Spleen (tissue), 11 donors: ENCODE data around the gene DGKA. TPM values are rescaled to one million over a fixed set of nuclear protein-coding genes. Genes with fewer than 3 reads are reported as not detected.
"Not testable (repeated sequence)": the region's sequence is repeated elsewhere in the genome, so short reads cannot be mapped to it uniquely, and the experiment has no call there.

Source experiments
- DNase-seq: peaks from one replicate; pipeline ENCODE4 v3.0.0-alpha.2; 2020
- H3K27ac ChIP-seq, 8 donors: fragments of 200-600 bp; sonication (generic) in 7 of 8; 1 replicate in 4 of 8; 2 replicates in 4 of 8; pipeline versions ENCODE4 v1.5.0 to v1.8.0; 2016 to 2021; ENCODE audit warnings: inconsistent platforms in 4 of 8, mild to moderate bottlenecking in 4 of 8, moderate library complexity in 1 of 8
- H3K27me3 ChIP-seq, 7 donors: fragments of 200-600 bp; sonication (generic) in 6 of 7; replicated peaks in 1 of 7; 1 replicate in 4 of 7; 2 replicates in 3 of 7; pipeline versions ENCODE4 v1.5.0 to v1.8.0; 2016 to 2021; ENCODE audit warnings: inconsistent platforms in 3 of 7, mild to moderate bottlenecking in 1 of 7
- H3K36me3 ChIP-seq, 6 donors: fragments of 200-600 bp; sonication (generic) in 5 of 6; 1 replicate in 4 of 6; 2 replicates in 2 of 6; pipeline versions ENCODE4 v1.5.0 to v1.8.0; 2016 to 2021; ENCODE audit warnings: inconsistent platforms in 2 of 6
- H3K4me1 ChIP-seq, 6 donors: fragments of 200-600 bp; sonication (generic) in 5 of 6; 1 replicate in 3 of 6; 2 replicates in 3 of 6; pipeline versions ENCODE4 v1.5.0 to v1.8.0; 2016 to 2021; ENCODE audit warnings: inconsistent platforms in 3 of 6
- H3K4me3 ChIP-seq, 8 donors: fragments of 200-600 bp; sonication (generic) in 7 of 8; 1 replicate in 4 of 8; 2 replicates in 4 of 8; pipeline versions ENCODE4 v1.5.0 to v1.8.0; 2016 to 2021; ENCODE audit warnings: inconsistent platforms in 4 of 8, mild to moderate bottlenecking in 4 of 8, moderate library complexity in 2 of 8
- H3K9me3 ChIP-seq, 8 donors: fragments of 200-600 bp; sonication (generic) in 7 of 8; 1 replicate in 4 of 8; 2 replicates in 4 of 8; pipeline versions ENCODE4 v1.5.0 to v1.8.0; 2016 to 2021; ENCODE audit warnings: inconsistent platforms in 4 of 8
- POLR2A ChIP-seq, 3 donors: fragments of 450-650 bp; IDR thresholded peaks; one replicate each; pipeline ENCODE4 v1.5.1; 2017; ENCODE audit warnings: antibody characterized with exemption in 3 of 3, mild to moderate bottlenecking in 1 of 3
- POLR2AphosphoS5 ChIP-seq, 3 donors: sonication (generic); formaldehyde crosslinking; IDR thresholded peaks; one replicate each; pipeline ENCODE4 v1.5.1; 2017; ENCODE audit warnings: antibody characterized with exemption in 3 of 3
- WGBS, 5 donors: extraction: QIAGEN DNeasy Blood & Tissue Kit in 3 of 5; methylation state at CpG; one replicate each; pipeline versions ENCODE4 v1.1.5 to v1.1.7; 2013 to 2018; 5-methylcytosine and 5-hydroxymethylcytosine counted together
- intact Hi-C: fragments of 100-400 bp; cut with DNase I; formaldehyde crosslinking; loops from one replicate; pipeline ENCODE4 v1.15.0; 2023; ENCODE audit warnings: low total_unique reads
- polyA plus RNA-seq, 3 donors: library from polyadenylated mRNA; stranded (reverse); fragments of 200-250 nt; gene quantifications; one replicate each; pipeline ENCODE4 v1.2.1, GENCODE V29; 2013
- total RNA-seq, 7 donors: library from RNA; depleted of rRNA in 3 of 7; stranded (reverse); fragments of >200 nt in 3 of 7; fragmentation: NEBNext Ultra II Directional in 4 of 7; extraction: Animal tissue kit (Norgen Biotek cat#: 25700) in 4 of 7; gene quantifications; one replicate each; pipeline versions ENCODE4 v1.1.0 to v1.2.1, GENCODE V29; 2016 to 2021
- TF ChIP-seq, protein P1 (sequence below), 11 experiments: fragments of 200-600 bp in 7 of 11; fragments of 450-650 bp in 4 of 11; sonication (generic) in 4 of 11; IDR thresholded peaks in 8 of 11; conservative IDR thresholded peaks in 3 of 11; 1 replicate in 7 of 11; 2 replicates in 4 of 11; pipeline versions ENCODE4 v1.4.0 to v1.8.0; 2016 to 2021; ENCODE audit warnings: antibody characterized with exemption in 11 of 11, inconsistent platforms in 4 of 11, mild to moderate bottlenecking in 1 of 11
- donor health status: healthy with polysubstance abuse.
- donor health status: DM: no; HTN: no; CAD: no; lungs with moderate emphysema.
- donor health status: DM: no; HTN: no; CAD: no.
- donor health status: Bipolar disorder and iron deficiency.
- donor health status: healthy.
- donor health status: DM: no; HTN: no; CAD: no.
- donor health status: DM: yes; HTN: yes; CAD: no.

Gene DGKA
- total and polyA plus RNA-seq, 10 donors, result 73.8 to 261 (median 174) TPM

DNA sequence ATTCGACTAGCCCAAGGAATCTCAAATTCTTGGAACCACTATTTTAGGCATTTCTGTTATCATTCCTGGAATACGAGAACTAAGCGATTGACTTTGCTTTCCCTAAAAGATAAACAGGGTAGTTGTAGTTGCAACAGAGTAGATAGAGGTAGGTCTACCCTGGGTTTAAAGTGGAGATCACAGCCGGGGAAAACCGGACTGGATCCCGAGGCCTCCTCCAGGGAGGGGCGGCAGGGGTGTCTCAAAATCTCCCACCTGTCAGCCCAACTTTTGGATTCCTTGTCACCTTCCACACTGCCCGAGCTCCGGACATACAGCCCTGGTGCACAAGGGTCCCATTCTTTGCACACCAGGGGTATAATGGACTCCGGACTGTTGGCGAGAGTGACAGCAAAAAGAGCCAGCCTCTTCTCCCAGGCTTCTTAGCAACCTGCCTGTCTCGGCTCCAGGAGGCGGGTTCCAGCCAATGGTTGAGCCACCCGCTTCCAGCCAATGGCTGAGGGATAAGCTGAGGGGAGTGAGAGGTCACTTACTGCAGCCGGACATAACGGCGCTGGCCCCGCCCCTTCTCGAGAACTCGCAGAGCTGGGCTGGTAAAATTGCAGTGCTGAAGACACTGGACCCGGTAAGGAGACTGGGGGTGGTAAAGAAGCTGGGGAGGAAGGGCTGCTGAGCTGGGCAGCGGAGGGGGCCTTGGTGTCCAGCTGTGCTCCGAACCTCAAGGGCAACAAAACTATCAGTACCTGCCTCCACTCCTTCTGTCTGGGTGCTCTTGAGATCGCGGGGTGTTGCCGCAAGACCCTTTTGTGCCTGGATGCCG lies 66.0 kb downstream of the DGKA start, which contains the start of gene SUOX:
Gene SUOX, plus strand, starts transcription at position 562 of the 820 bp plus-strand sequence. CDS start 4,946 bp downstream, outside the sequence.
- Histone ChIP-seq H3K27ac (peak within 1 kb of the TSS in 7 of 8 donors; percentile 65 to 88 (median 85)), H3K4me3 (peak within 1 kb of the TSS; percentile 28 to 78 (median 52)), H3K9me3 (no peaks in the 10 kb centered on the region), H3K4me1 (peaks cover 0 to 35% (median 23%) of the 10 kb centered on the region in 6 donors), H3K36me3 (peaks cover 0 to 50% (median 31%) of the 10 kb centered on the region in 6 donors), H3K27me3 (no peaks in the 10 kb centered on the region)
- 2 to 6% (median 4%) methylated on average over 27 of the region's 27 CpGs for WGBS, 5 donors
- DNase-seq, result peak; percentile 97
- peak; percentile 85 to 87 (median 87) for TF ChIP-seq POLR2AphosphoS5 (IDR thresholded peaks at IDR 0.05)
- TF ChIP-seq, protein P1, sequence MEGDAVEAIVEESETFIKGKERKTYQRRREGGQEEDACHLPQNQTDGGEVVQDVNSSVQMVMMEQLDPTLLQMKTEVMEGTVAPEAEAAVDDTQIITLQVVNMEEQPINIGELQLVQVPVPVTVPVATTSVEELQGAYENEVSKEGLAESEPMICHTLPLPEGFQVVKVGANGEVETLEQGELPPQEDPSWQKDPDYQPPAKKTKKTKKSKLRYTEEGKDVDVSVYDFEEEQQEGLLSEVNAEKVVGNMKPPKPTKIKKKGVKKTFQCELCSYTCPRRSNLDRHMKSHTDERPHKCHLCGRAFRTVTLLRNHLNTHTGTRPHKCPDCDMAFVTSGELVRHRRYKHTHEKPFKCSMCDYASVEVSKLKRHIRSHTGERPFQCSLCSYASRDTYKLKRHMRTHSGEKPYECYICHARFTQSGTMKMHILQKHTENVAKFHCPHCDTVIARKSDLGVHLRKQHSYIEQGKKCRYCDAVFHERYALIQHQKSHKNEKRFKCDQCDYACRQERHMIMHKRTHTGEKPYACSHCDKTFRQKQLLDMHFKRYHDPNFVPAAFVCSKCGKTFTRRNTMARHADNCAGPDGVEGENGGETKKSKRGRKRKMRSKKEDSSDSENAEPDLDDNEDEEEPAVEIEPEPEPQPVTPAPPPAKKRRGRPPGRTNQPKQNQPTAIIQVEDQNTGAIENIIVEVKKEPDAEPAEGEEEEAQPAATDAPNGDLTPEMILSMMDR (IDR thresholded peaks at IDR 0.05 in 8 of 11, conservative IDR thresholded peaks at IDR 0.05 in 3 of 11), result no peak
- intact Hi-C loops, result loop anchor here (5.0 kb wide), 1 partner anchor 45 kb away; the partner anchor contains the start of gene RPS26

DNA sequence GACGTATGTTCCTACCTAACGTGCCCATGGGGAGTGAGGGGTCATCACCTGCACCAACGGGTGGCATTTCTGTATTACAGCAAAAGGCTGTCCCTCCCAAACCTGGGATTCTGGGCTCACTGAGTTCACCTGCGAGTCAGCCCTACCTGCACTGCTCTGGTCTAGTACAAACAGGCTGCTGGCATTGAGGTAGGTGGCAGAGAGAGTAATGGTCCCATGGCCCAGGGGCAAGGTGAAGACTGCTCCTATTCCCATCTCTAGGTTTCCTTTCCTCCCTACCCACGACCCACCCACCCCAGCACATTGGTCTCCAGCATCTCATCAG lies 66.5 kb downstream of the DGKA start:
- TF ChIP-seq POLR2A (IDR thresholded peaks at IDR 0.05), result no peak
- no peak for TF ChIP-seq POLR2AphosphoS5 (IDR thresholded peaks at IDR 0.05)
- TF ChIP-seq, protein P1 (IDR thresholded peaks at IDR 0.05 in 8 of 11, conservative IDR thresholded peaks at IDR 0.05 in 3 of 11), result no peak
- 3 to 12% (median 4%) methylated on average over 5 of the region's 5 CpGs for WGBS, 5 donors
- no peak for DNase-seq
- Histone ChIP-seq H3K9me3 (no peaks in the 10 kb centered on the region), H3K27ac (peak overlapping the region in 7 of 8 donors; percentile 65 to 88 (median 85)), H3K4me1 (peaks cover 0 to 35% (median 23%) of the 10 kb centered on the region in 6 donors), H3K4me3 (peak overlapping the region; percentile 28 to 78 (median 52)), H3K36me3 (peaks cover 0 to 50% (median 25%) of the 10 kb centered on the region in 6 donors), H3K27me3 (no peaks in the 10 kb centered on the region)
- intact Hi-C loops, result loop anchor here (5.0 kb wide), 1 partner anchor 45 kb away; the partner anchor contains the start of gene RPS26

DNA sequence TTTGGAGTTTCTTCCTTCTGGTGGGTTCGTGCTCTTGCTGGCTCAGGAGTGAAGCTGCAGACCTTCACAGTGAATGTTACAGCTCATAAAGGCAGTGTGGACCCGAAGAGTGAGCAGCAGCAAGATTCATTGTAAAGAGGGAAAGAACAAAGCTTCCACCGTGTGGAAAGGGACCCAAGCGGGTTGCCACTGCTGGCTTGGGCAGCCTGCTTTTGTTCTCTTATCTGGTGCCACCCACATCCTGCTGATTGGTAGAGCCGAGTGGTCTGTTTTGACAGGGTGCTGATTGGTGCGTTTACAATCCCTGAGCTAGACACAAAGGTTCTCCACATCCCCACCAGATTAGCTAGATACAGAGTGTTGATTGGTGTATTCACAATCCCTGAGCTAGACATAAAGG lies 68.6 kb downstream of the DGKA start:
- 65 to 84% (median 80%) methylated on average over 5 to 6 of the region's 6 CpGs for WGBS, 5 donors
- intact Hi-C loops, result loop anchor here (5.0 kb wide), 1 partner anchor 43 kb away; the partner anchor contains the start of gene RPS26
- not testable (repeated sequence) for H3K4me3 ChIP-seq, H3K9me3 ChIP-seq, H3K27ac ChIP-seq, DNase-seq, H3K27me3 ChIP-seq
- Histone ChIP-seq H3K4me1 (peaks cover 0 to 35% (median 23%) of the 10 kb centered on the region in 6 donors), H3K36me3 (peaks cover 0 to 50% (median 5%) of the 10 kb centered on the region in 6 donors)

DNA sequence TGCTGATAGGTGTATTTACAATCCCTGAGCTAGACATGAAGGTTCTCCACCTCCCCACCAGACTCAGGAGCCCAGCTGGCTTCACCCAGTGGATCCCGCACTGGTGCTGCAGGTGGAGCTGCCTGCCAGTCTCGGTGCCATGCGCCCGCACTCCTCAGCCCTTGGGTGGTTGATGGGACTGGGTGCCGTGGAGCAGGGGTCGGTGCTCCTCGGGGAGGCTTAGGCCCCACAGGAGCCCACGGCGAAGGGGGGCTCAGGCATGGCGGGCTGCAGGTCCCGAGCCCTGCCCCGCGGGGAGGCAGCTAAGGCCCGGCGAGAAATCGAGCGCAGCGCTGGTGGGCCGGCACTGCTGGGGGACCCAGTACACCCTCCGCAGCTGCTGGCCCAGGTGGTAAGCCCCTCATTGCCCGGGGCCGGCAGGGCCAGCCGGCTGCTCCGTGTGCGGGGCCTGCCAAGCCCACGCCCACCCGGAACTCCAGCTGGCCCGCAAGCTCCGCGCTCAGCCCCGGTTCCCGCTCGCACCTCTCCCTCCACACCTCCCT lies 69.1 kb downstream of the DGKA start:
- not testable (repeated sequence) for H3K27me3 ChIP-seq, H3K9me3 ChIP-seq, DNase-seq, H3K4me3 ChIP-seq, H3K27ac ChIP-seq
- Histone ChIP-seq H3K4me1 (peaks cover 0 to 36% (median 23%) of the 10 kb centered on the region in 6 donors), H3K36me3 (peaks cover 0 to 47% (median under 1%) of the 10 kb centered on the region in 6 donors)
- peak in 1 of 3 donors; percentile 14 for TF ChIP-seq POLR2AphosphoS5 (IDR thresholded peaks at IDR 0.05)
- 94 to 97% (median 96%) methylated on average over 7 to 33 of the region's 33 CpGs for WGBS, 5 donors
- intact Hi-C loops, result loop anchor here (5.0 kb wide), 1 partner anchor 42 kb away; the partner anchor contains the start of gene RPS26
